GM04504 (cell line): ENCODE results near the gene SOX13.
A peak's percentile ranks its signal among the peaks of the same experiment; 100 is the strongest.

Experiments used
- DNase-seq: peaks from one replicate; pipeline ENCODE4 v3.0.0-alpha.2; 2012; ENCODE audit warnings: low read depth

Gene SOX13

GRCh38 chr1:204152310-204153044 lies 79.6 kb downstream of the SOX13 start:
- DNase-seq, result no peak

GRCh38 chr1:204153667-204154066 lies 80.8 kb downstream of the SOX13 start:
- no peak for DNase-seq

- DNase-seq, result no peak
Measured at GRCh38 chr1:204154568-204155255, 81.8 kb downstream of the SOX13 start.

GRCh38 chr1:204155881-204156280 lies 83.0 kb downstream of the SOX13 start:
- DNase-seq, result no peak

GRCh38 chr1:204157962-204158361 lies 85.0 kb downstream of the SOX13 start:
- no peak for DNase-seq

- DNase-seq, result no peak
Measured at GRCh38 chr1:204161609-204162493, 88.9 kb downstream of the SOX13 start.

GRCh38 chr1:204162494-204163074 lies 89.7 kb downstream of the SOX13 start:
- peak; percentile 30 for DNase-seq

GRCh38 chr1:204166219-204166618 lies 93.3 kb downstream of the SOX13 start, which contains the start of gene REN:
Gene REN, minus strand, starts transcription at chr1:204166337. Its CDS starts 44 bp downstream, at chr1:204166293.
- no peak for DNase-seq

GRCh38 chr1:204167730-204168129 lies 94.8 kb downstream of the SOX13 start:
- DNase-seq, result no peak

GRCh38 chr1:204169858-204170257 lies 96.9 kb downstream of the SOX13 start:
- DNase-seq, result no peak

- no peak for DNase-seq
Measured at GRCh38 chr1:204170494-204171155, 97.7 kb downstream of the SOX13 start.

GRCh38 chr1:204171751-204172178 lies 98.8 kb downstream of the SOX13 start:
- DNase-seq, result peak; percentile 19

GRCh38 chr1:204172404-204173029 lies 99.6 kb downstream of the SOX13 start:
- no peak for DNase-seq

GRCh38 chr1:204174958-204175357 lies 102.0 kb downstream of the SOX13 start:
- DNase-seq, result no peak

- no peak for DNase-seq
Measured at GRCh38 chr1:204176049-204176448, 103.1 kb downstream of the SOX13 start.

- DNase-seq, result no peak
Measured at GRCh38 chr1:204177133-204177532, 104.2 kb downstream of the SOX13 start.
